ENCODE data around the gene ATAD3A.
"Not testable (repeated sequence)": the region's sequence is repeated elsewhere in the genome, so short reads cannot be mapped to it uniquely, and the experiment has no call there.

ATAD3A gene

DNA sequence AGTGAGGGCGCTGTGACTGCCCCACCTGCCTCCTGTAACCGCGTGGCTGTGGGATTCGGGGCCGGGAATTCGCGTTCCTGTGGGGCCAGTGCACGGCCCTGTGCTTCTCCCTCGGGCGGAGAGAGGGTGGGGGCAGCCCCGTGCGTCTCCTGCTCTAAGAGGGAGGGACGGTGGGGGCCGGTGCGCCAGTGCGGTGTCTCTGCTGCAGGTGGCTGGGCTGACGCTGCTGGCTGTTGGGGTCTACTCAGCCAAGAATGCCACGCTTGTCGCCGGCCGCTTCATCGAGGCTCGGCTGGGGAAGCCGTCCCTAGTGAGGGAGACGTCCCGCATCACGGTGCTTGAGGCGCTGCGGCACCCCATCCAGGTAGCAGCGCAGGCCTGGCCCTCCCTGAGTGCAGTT is 10.6 kb downstream of the ATAD3A start:
- not testable (repeated sequence) for DNase-seq (ENCODE audit: low read depth in 1 of 2, low spot score in 1 of 2)

DNA sequence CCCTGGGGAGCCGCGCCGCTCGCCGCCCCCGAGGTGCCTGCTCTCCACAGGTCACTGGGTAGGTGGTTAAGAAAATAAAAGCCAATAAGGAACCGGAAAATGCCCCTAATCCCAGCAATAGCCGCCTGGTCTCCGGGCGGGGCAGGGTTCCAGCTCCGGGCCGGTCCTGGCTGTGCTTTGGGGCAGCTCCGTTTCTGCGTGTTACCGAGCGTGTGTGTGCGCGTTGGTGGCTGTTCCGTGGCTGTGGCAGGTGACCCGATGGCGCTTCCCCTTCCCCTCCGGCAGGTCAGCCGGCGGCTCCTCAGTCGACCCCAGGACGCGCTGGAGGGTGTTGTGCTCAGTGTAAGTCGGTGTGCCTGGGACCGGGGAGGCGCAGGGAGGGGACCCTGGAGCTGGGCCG is 11.3 kb downstream of the ATAD3A start:
- DNase-seq (ENCODE audit: low read depth in 1 of 2, low spot score in 1 of 2): not testable (repeated sequence)

DNA sequence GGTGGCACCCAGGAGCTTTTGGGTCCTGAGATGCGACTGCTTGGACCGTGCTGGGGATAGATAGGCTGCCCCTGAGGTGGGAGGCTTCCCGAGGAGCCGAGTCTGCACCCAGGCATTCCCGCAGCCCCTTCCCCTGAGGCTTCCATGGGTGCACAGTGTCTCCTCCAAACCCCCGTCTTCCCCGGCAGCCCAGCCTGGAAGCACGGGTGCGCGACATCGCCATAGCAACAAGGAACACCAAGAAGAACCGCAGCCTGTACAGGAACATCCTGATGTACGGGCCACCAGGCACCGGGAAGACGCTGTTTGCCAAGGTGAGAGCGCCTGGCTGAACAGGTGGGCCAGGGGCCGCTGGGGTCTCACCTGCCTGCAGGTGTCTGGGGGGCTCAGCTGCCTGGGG is 11.7 kb downstream of the ATAD3A start:
- not testable (repeated sequence) for DNase-seq (ENCODE audit: low read depth in 1 of 2, low spot score in 1 of 2)

DNA sequence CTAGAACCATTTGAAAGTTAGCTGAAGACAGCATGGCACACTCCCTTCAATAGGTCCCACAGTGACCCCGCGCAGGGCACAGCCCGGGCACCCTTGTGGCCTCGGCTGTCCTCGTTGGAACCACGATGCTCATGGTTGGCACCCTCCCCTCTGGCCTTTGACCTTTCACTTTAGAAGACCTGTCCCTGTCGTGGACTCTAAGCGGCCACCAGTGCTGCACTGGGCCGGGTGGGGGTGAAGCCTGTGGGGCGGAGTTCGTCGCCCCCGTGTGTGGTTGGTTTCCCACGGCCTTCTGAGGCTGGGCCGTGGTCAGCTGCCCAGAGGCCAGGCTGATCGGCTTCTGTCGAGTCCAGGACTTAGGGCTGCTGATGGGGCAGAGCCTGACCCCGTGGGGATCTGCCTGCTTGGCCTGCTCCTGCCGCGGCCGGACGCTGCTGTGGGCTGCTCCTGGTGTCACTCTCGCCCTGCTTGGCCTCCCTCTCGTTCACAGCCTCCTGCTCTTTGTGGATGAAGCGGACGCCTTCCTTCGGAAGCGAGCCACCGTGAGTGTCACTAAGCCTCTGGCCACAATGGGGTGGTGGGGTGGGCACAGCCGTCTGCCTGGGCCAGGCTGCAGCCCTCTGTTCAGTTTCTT is 12.9 kb downstream of the ATAD3A start:
- not testable (repeated sequence) for DNase-seq (ENCODE audit: low read depth in 1 of 2, low spot score in 1 of 2)

DNA sequence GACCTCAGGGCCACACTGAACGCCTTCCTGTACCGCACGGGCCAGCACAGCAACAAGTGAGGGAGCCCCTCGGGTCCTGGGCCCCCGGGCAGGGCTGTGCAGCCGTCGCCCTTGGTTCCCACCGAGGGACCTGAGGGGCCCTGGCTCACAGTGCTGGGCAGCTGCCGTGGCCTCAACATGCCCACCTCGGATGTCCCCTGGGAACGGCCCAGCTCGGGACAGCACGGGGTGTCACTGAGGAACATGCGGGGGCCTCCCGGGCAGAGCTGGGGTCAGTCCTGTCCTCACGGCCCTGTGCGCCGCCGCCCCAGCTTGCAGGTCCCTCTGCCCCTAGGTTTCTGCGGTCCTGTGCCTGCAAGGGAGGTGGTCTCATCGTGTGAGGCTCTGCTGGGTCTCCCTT is 14.5 kb downstream of the ATAD3A start:
- not testable (repeated sequence) for DNase-seq (ENCODE audit: low read depth in 1 of 2, low spot score in 1 of 2)

DNA sequence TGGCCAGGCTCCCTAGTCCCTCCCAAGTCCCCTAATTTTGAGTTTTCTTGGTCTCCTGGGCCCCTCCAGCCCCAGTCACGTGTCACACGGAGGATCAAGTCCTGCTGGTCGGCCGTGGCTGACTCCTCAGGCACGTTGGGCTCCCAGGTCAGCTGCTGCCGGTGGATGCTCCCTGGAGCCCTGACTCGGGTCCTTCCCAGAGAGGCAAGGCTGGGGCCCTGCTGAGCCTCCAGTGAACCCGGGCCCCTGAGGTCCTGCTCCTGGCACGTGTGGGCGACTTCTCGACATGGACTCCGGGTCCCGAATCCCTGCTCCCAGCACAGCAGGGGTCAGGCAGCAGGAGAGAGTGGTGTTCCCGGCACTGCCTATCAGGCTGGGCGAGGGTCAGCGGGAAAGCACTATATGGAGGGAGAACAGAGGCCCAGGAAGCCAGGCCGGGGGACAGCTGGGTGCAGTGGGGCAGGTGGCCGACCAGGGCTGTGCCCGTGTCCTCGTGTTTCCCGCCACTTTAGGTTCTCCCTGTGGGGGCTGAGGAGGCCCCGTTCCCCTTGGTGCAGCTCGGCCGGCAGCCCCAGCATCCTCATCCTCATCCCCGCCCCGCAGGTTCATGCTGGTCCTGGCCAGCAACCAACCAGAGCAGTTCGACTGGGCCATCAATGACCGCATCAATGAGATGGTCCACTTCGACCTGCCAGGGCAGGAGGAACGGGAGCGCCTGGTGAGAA is 15.3 kb downstream of the ATAD3A start:
- no peak for DNase-seq (ENCODE audit: low read depth in 1 of 2, low spot score in 1 of 2)

DNA sequence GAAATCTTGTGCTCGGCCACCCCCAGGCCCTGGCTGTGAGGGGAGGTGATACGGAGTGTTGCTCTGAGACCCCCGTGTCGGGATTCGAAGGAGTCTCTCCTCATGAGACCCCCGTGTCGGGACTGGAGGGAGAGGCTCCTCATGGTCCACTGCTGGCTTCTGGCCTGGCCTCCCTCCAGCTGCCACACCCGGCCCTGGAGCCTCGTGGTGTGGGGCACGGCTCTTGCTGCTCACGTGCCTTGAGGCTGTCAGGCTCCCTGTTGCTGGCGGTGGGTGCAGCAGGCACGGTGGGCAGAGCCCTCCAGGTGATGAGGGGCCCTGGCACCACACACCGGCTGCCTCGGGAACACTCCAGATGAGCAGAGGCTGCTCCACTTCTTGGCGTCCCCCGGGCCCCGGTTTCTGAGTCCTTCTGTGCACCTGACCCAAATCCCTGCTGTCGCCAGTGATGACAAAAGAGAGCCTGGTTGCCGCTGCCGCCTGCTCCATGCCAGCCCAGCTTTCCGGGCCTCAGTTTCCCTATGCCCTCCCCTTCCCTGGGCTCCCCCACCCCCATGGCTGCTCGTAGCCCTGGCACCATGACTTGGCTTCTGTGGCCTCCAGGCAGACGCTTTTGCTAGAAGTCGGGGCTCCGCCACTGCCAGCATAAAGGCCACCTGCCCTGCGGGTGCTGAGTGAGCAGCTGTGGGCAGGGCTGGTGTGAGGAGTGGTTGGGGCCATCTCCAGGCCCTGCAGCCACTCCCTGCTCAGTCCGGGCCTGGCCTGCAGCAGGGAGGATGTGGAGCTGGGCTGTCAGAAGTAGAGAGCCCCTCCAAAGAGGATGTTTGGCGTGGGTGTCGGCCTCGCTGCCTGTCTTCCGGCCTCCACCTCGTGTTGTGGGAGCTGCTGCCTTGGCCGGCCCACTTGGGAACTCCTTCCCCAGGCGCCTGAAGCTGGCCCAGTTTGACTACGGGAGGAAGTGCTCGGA is 16.6 kb downstream of the ATAD3A start:
- no peak for DNase-seq (ENCODE audit: low read depth in 1 of 2, low spot score in 1 of 2)

DNA sequence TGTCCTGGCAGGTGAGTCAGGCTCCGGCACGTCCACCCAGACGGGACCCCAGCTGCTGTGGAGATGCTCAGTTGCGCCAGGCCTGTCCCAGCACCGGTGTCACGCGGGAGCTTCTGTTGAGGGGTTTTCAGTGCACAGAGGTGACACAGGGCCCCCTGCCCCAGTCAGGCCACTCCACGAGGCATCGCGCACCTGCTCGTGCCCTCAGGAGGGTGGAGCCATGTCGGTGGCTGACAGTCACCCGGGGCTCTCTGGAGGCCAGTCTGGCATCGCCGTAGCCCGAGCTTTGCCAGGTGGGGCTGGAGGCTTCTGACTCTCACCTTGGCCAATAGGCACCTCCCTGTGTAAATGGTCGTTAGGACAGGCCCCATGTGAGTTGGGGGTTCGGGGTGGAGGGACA is 17.4 kb downstream of the ATAD3A start:
- DNase-seq (ENCODE audit: low read depth in 1 of 2, low spot score in 1 of 2): no peak

DNA sequence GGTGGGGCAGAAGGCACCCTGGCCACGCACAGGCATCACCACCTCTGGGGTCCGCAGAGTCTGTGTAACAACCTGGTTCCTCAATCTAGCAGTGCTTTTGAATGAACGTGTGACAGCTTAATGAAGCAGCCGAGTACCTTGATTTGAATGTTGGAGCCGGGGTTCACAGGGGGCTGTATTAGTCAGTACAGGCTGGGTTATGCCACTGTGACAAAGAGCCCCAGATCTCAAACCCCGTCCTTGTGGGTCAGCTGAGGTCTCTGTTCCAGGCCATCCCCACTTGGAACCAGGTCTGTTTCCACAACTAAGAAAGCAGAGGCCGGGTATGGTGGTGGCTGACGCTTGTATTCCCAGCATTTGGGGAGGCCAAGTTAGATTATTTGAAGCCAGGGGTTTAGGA is 18.0 kb downstream of the ATAD3A start:
- DNase-seq (ENCODE audit: low read depth in 1 of 2, low spot score in 1 of 2): no peak

DNA sequence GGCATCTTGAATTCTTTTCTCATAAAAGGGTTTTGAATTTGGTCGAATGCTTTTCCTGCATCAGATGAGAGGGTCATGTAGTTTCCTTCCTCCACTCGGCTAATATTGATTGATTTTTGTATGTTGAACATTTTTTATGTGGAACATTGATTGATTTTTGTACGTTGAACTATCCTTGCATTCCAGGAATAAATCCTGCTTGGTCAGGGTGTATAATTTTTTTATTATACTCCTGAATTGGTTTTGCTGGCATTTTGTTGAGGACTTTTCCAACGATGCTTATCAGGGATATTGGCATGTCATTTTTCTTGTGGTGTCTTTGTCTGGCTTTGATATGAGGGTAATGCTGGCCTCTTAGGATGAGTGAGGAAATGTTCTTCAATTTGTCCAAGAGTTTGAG is 20.0 kb downstream of the ATAD3A start:
- no peak for DNase-seq (ENCODE audit: low read depth in 1 of 2, low spot score in 1 of 2)

DNA sequence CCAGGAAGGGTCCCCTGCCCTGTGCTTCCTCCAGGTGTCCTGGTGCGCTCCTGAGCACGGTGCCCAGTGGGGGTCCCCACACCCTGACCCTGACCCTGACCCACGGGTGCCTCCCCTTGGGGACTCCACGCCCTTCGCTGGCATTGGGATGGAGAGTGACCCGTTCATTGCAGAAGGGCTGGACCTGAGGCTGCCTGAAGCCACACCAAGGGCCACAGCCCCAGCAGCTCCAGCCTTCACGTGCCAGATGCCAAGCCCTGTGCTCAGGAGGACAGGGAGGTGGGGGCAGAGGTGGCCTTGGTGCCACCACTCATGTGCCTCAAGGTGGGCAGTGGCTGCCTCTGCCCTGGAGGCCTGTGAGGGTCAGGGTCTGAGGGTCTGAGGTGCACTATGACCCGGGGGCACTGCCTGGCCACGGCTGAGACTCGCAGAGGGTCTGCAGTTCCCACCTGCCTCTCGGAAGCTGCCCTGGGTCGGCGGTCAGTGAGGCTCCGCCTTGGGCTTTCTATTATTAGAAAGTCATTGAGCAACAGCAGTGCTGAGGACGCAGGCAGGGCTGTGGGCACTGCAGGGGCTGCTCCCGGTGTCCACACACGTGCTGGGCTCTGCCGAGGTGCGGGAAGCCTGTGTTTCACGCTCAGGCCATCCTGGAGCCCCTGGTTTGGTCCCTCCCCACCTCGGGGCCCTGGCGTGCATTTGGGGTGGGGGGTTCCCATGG is 21.4 kb downstream of the ATAD3A start:
- not testable (repeated sequence) for DNase-seq (ENCODE audit: low read depth in 1 of 2, low spot score in 1 of 2)

DNA sequence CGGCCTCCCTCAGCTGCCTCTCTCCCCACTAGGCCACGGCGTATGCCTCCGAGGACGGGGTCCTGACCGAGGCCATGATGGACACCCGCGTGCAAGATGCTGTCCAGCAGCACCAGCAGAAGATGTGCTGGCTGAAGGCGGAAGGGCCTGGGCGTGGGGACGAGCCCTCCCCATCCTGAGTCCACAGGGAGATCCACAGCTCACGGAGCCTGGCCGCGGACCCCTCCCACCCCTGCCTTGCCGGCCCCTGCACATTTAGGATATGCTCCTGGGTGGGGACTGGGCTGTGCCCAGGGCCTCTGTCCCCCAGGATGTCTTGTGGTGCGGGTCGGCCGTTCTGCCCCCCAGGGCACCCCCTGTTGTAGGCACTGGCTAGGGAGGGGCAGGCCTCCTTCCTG is 21.9 kb downstream of the ATAD3A start:
- DNase-seq (ENCODE audit: low read depth in 1 of 2, low spot score in 1 of 2): not testable (repeated sequence)

DNA sequence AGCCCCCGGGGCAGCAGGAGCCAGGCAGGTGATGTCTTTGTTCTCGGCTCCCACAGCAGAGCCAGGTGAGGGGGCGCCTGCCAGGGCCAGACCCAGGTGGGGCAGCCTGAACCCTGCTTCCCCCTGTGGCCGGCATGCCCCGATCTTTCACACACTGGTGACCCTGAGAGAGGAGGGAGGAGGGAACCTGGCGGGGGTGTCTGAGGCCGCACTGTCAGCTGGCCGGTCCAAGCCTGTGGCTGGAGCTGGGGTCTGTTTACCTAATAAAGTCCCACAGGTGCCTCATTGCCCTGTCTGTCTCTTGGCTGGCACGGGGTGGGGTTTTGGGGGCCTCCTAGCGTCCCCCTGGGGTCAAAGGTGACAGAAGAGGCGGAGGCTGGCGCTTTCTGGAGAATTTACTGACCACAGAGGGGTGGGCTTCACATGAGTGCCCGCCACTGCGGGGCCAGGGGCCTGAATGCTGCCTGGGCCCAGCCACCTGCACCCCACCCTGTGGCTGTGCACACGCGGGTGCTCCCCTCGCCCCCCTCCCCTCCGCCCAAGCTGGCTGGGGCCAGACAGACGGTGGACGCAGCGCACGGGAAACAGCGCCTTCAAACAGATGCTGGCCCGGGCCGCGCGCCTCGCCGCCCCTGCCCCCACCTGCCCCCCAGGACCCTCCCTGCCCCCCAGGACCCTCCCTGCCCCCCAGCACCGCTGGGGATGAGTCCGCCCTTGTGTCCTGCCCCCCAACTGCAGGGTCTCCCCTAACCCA is 22.6 kb downstream of the ATAD3A start:
- DNase-seq (ENCODE audit: low read depth in 1 of 2, low spot score in 1 of 2): no peak

DNA sequence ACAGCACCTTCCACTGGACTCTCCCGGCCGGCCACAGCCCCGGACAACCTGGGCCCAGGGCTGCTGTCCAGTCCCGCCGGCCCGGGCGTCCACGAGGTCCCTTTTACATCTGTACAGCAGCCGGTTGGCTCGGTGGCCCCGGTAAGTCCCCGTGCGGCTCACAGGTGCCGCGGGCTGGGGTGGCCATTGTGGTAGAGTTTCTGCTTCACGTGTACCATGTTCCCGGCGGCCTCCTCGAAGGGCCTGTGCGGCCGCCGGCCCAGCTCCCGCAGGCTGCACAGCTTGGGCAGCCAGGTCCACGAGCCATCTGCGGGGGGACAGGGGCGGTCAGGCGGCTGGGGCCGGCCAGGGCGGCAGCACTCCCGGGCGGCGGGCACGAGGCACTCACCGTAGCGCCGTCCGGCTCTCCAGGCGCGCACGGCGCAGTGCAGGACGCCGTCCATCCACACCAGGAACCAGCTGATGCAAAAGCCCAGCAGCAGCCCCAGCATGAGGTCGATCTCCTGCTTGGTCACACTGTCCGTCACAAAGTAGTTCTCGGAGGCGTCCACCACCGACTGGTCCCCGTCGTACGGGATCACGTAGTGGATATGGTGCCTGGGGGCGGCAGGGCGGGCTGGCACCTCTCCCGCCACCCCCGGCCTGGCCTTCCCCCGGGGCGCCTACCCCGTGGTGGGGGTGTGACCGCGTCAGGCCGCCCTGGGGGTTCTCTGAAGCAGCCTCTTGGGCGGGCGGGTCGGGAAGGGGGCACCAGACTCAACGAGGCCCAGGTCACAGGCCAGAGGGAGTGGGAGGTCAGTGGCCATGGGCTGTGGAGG is 23.4 kb downstream of the ATAD3A start:
- no peak for DNase-seq (ENCODE audit: low read depth in 1 of 2, low spot score in 1 of 2)

DNA sequence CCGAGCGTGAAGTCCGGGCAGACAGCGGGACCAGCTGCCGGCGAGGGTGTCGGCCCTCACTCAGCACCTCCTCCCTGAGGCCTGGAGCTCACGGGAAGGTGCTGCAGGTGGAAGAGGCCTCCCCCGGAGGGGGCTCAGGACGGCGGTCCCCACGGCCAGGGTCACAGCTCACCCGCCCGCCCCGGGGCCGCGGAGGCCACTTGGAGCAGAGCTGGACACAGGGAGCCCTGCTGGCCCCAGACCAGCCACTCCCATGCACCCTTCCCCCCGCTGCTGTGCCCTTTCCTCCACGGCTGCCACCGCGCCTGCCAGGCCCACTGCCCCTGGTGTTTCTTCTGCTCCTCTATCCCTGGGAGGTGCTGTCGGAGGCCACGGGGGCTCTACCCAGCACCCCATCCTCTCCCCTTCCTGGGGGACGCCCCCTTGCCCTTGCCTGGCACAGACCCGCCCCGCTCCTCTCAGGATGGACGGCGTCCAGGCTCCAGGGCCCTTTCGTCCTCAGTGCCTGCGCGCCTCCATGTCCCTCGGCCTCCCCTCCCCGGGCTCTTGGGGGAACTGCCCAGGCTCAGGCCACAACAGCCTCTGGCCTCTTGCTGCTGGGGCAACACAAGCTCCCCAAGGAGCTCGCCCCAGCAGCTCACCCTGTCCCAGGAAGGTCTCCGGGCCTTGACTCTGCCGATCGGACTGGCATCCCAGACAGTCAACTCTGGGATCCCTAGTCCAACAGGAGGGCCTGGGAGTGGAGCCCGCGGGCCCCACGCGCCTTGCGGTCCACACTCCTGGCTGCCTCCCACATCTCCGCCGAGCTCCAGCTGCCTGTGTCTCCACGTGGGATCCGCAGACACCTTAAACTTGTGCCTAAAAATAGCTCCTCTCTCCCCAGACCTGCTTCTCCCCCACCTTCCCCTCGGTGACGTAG is 24.3 kb downstream of the ATAD3A start:
- DNase-seq (ENCODE audit: low read depth in 1 of 2, low spot score in 1 of 2): no peak

DNA sequence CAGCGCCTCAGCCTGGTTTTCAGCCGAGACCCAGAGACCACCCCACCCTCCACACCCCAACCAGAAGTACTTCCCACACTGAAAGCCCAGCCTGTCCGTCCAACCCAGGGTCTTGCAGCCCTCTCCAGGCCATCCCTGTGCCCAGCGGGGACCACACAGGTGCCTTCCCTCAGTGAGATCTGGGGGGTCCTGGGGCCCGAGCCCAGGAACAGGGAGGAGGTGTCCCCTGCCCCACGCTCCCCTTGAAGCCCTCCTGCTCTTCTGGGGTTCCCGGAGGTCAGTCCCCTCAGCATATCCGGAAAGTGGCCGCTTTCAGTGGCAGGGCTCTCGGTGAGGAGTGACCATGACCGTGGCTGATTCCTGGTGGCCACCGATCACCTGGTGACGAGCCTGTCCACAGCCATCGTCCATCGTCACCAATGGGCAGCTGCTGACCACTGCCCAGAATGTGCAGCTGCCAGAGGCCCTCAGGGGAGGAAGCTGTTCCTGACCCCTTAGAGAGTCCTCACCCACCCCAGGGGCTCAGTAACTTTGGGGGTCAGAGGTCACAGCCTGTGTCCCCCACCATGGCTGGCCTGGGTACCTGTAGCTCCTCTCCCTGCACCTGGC is 25.1 kb downstream of the ATAD3A start:
- DNase-seq (ENCODE audit: low read depth in 1 of 2, low spot score in 1 of 2): no peak

DNA sequence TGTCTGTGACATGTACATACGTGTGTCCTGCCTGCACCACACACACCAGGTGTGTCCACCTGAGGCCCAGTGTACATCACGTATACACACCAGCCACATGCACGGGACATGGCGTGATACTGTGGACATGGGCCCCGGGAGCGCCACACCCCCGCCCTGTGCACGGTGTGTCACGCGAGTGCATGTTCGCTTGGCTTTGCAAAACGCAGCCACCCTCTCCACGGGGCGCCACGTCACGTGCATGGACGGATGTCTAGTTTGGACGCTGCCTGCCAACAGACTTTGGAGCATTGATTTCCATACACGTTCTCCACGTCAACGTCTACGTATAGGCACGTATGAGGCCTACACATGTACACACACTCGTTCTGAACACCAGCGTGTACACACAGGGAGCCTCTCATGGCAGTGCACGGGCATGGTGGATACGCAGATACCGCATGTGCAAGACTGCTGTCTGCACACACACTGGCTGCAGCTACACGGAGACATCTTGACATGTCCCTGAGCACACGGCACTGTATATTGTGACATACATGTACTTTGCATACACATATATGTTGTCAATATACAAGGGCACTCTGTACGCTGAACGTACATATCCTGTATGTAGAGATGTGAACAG is 25.8 kb downstream of the ATAD3A start:
- no peak for DNase-seq (ENCODE audit: low read depth in 1 of 2, low spot score in 1 of 2)

DNA sequence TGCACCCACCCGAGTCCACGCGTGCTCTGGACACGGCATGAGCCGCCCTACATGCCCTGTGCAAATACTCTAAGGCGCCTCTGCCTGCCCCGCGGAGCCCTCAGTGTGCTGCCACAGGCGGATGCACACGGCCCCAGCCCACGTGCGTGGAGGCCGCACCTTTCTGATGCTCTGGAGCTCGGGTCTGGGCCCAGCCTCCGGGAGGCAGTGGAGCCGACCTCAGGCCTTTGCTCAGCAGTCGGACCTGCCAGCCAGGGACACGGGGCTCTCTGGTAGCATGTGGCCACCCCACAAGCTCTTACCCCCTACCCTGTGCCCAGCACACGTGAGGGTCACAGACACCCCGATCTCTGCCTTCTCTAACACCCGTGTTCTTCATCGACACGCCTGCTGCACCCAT is 26.4 kb downstream of the ATAD3A start:
- DNase-seq (ENCODE audit: low read depth in 1 of 2, low spot score in 1 of 2): no peak
